ENCODE measurements around the gene INVS.

Gene INVS

GRCh38 chr9:100186356-100186755, 87.3 kb downstream of the INVS start:
- no peak overlapping the region for H3K9ac ChIP-seq (ENCODE audit: insufficient read length)
- no peaks in the 10 kb centered on the region for H3K36me3 ChIP-seq (ENCODE audit: insufficient read depth, low read length)
- H3K27ac ChIP-seq: no peak overlapping the region
- no peak for TF ChIP-seq POLR2AphosphoS5 (IDR thresholded peaks at IDR 0.05; ENCODE audit: borderline replicate concordance, low read depth, low read length)
- DNase-seq (ENCODE audit: low read depth, low spot score): no peak
- peaks cover 8% of the 10 kb centered on the region; the same call in 1 of the 2 replicates for H3K9me3 ChIP-seq (ENCODE audit: low read depth, low read length)
- no peak overlapping the region for H3K4me3 ChIP-seq

- Histone ChIP-seq H3K9ac (ENCODE audit: insufficient read length) (no peak overlapping the region), H3K36me3 (ENCODE audit: insufficient read depth, low read length) (peaks cover 4% of the 10 kb centered on the region; the same call in 1 of the 2 replicates), H3K27ac (no peak overlapping the region), H3K9me3 (ENCODE audit: low read depth, low read length) (peaks cover 10% of the 10 kb centered on the region; the same call in 1 of the 2 replicates), H3K4me3 (no peak overlapping the region)
- TF ChIP-seq POLR2AphosphoS5 (IDR thresholded peaks at IDR 0.05; ENCODE audit: borderline replicate concordance, low read depth, low read length) (no peak), EZH2 (IDR thresholded peaks at IDR 0.05) (no peak), FOXP2 (optimal IDR thresholded peaks at IDR 0.05; ENCODE audit: control extremely low read depth, extremely low read length, insufficient read depth) (no peak)
- DNase-seq (ENCODE audit: low read depth, low spot score): no peak
Observed at GRCh38 chr9:100190339-100190738, 91.3 kb downstream of the INVS start.

DNA sequence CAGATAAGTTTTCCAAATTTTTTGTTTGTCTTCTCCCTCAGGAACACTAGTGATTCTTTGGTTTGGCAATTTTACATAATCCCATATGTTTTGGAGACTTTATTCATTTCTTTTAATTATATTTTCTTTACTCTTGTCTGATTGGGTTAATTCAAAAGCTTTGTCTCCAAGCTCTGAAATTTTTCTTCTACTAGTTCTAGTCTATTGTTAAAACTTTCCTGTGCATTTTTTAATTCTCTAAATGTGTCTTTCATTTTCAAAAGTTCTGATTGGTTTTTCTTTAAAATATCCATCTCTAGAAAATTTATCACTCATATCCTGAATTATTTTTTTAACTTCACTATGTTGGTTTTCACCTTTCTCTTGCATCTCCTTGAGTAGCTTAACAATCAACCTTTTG, 92.2 kb downstream of the INVS start:
- Histone ChIP-seq H3K9ac (ENCODE audit: insufficient read length) (no peak overlapping the region), H3K27ac (no peak overlapping the region), H3K4me3 (no peak overlapping the region), H3K9me3 (ENCODE audit: low read depth, low read length) (peaks cover 10% of the 10 kb centered on the region; the same call in 1 of the 2 replicates), H3K36me3 (ENCODE audit: insufficient read depth, low read length) (peaks cover 4% of the 10 kb centered on the region; the same call in 1 of the 2 replicates)
- DNase-seq (ENCODE audit: low read depth, low spot score): no peak
- TF ChIP-seq POLR2AphosphoS5 (IDR thresholded peaks at IDR 0.05; ENCODE audit: borderline replicate concordance, low read depth, low read length) (no peak), FOXP2 (optimal IDR thresholded peaks at IDR 0.05; ENCODE audit: control extremely low read depth, extremely low read length, insufficient read depth) (no peak), EZH2 (IDR thresholded peaks at IDR 0.05) (no peak)

DNA sequence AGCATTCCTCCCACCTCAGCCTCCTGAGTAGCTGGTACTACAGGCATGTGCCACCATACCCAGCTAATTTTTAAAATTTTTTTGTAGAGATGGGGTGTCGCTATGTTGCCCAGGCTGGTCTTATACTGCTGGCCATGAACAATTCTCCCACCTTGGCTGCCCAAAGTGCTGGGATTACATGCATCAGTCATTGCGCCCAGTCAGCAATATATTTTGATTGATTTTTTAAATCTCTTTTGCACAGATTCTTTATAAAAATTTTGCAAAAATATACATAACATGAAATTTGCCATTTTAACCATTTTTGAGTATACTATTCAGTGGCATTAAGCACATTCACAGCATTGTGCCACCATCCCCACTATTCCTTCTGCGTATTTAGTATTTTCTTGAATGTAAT, 94.0 kb downstream of the INVS start:
- H3K36me3 ChIP-seq (ENCODE audit: insufficient read depth, low read length): peaks cover 9% of the 10 kb centered on the region
- peaks cover 10% of the 10 kb centered on the region; the same call in 1 of the 2 replicates for H3K9me3 ChIP-seq (ENCODE audit: low read depth, low read length)
- no peak for TF ChIP-seq FOXP2 (optimal IDR thresholded peaks at IDR 0.05; ENCODE audit: control extremely low read depth, extremely low read length, insufficient read depth)
- no peak for TF ChIP-seq EZH2 (IDR thresholded peaks at IDR 0.05)
- TF ChIP-seq POLR2AphosphoS5 (IDR thresholded peaks at IDR 0.05; ENCODE audit: borderline replicate concordance, low read depth, low read length): no peak
- H3K9ac ChIP-seq (ENCODE audit: insufficient read length): no peak overlapping the region
- H3K4me3 ChIP-seq: no peak overlapping the region
- H3K27ac ChIP-seq: no peak overlapping the region
- no peak for DNase-seq (ENCODE audit: low read depth, low spot score)

DNA sequence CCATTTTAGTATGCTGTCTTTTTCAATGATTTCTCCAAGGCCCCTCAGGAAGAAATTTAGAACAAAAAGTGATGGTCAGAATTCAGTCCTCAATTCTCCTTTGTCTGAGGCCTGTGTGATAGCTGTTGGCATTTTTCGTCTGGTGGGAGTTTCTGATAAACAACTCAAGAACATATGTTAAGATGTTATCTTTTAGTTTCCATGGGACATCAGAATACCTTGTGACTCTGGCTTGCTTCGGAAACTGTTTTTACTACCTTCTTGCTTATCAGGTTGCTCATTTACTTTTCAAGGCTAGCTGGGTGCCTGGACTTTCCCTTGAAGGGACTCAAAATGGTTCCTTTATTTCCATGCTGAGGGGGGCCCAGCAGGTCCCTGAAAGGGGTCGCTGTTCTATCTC, 97.2 kb downstream of the INVS start:
- Histone ChIP-seq H3K36me3 (ENCODE audit: insufficient read depth, low read length) (peaks cover 9% of the 10 kb centered on the region), H3K9me3 (ENCODE audit: low read depth, low read length) (0 out of 2 replicates have a peak, but pooled peaks cover 3% of the 10 kb centered on the region), H3K27ac (no peak overlapping the region), H3K9ac (ENCODE audit: insufficient read length) (no peak overlapping the region), H3K4me3 (no peak overlapping the region)
- no peak for DNase-seq (ENCODE audit: low read depth, low spot score)
- TF ChIP-seq POLR2AphosphoS5 (IDR thresholded peaks at IDR 0.05; ENCODE audit: borderline replicate concordance, low read depth, low read length): no peak
- no peak for TF ChIP-seq EZH2 (IDR thresholded peaks at IDR 0.05)
- no peak for TF ChIP-seq FOXP2 (optimal IDR thresholded peaks at IDR 0.05; ENCODE audit: control extremely low read depth, extremely low read length, insufficient read depth)

- Histone ChIP-seq H3K27ac (no peak overlapping the region), H3K9ac (ENCODE audit: insufficient read length) (no peak overlapping the region), H3K36me3 (ENCODE audit: insufficient read depth, low read length) (peaks cover 9% of the 10 kb centered on the region), H3K4me3 (no peak overlapping the region), H3K9me3 (ENCODE audit: low read depth, low read length) (no peaks in the 10 kb centered on the region)
- no peak for DNase-seq (ENCODE audit: low read depth, low spot score)
- no peak for TF ChIP-seq EZH2 (IDR thresholded peaks at IDR 0.05)
- TF ChIP-seq POLR2AphosphoS5 (IDR thresholded peaks at IDR 0.05; ENCODE audit: borderline replicate concordance, low read depth, low read length): no peak
- no peak for TF ChIP-seq FOXP2 (optimal IDR thresholded peaks at IDR 0.05; ENCODE audit: control extremely low read depth, extremely low read length, insufficient read depth)
Observed at GRCh38 chr9:100196828-100197227, 97.8 kb downstream of the INVS start.

DNA sequence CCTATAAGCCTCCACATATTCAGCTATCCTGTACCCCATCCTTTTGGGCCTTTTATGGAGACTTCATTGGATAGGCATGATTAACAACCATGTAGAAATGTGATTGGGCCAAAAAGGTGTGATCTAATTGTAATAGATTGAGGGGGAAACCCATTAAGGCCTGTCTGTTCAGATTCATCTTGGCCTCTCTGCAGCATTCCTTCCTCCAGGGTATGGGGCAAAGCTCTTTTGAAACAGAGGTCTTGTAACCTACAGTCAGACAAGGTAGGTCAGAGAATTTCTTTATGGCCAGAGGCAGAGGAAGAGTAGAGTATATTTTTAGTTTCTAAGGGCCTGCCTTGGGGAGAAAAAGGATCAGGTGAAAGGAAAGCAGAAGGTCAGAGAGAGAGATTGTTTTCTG, 98.5 kb downstream of the INVS start:
- DNase-seq (ENCODE audit: low read depth, low spot score): no peak
- TF ChIP-seq FOXP2 (optimal IDR thresholded peaks at IDR 0.05; ENCODE audit: control extremely low read depth, extremely low read length, insufficient read depth): no peak
- TF ChIP-seq POLR2AphosphoS5 (IDR thresholded peaks at IDR 0.05; ENCODE audit: borderline replicate concordance, low read depth, low read length): no peak

GRCh38 chr9:100202806-100203205, 103.8 kb downstream of the INVS start:
- Histone ChIP-seq H3K36me3 (ENCODE audit: insufficient read depth, low read length) (no peaks in the 10 kb centered on the region), H3K9me3 (ENCODE audit: low read depth, low read length) (no peaks in the 10 kb centered on the region), H3K27ac (no peak overlapping the region), H3K9ac (ENCODE audit: insufficient read length) (no peak overlapping the region), H3K4me3 (no peak overlapping the region)
- no peak for DNase-seq (ENCODE audit: low read depth, low spot score)
- TF ChIP-seq FOXP2 (optimal IDR thresholded peaks at IDR 0.05; ENCODE audit: control extremely low read depth, extremely low read length, insufficient read depth): no peak
- TF ChIP-seq EZH2 (IDR thresholded peaks at IDR 0.05): no peak

More for the DNA sequence above, 98.5 kb downstream of the INVS start:
- Histone ChIP-seq H3K27ac (no peak overlapping the region), H3K9me3 (ENCODE audit: low read depth, low read length) (no peaks in the 10 kb centered on the region), H3K36me3 (ENCODE audit: insufficient read depth, low read length) (peaks cover 9% of the 10 kb centered on the region), H3K9ac (ENCODE audit: insufficient read length) (no peak overlapping the region), H3K4me3 (no peak overlapping the region)

DNA sequence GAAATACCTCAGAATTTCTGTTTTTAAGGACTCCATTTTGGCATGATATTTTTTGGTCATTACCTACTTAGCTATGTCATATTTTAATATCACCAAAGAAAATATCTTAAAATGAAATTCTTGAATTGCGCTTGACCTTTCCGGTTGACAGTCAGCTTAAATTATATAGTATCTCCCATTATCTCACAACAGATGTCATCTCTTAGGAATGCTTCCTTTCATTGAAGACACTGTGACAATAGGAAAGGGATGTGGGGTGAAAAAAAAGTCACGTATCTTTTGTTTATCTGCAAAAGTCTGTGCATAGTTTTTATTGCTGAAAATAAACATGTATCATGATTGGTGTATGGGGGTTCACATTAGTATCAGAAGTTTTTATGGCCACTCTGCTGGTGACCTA, 105.8 kb downstream of the INVS start:
- no peak overlapping the region for H3K9ac ChIP-seq (ENCODE audit: insufficient read length)
- no peaks in the 10 kb centered on the region for H3K9me3 ChIP-seq (ENCODE audit: low read depth, low read length)
- DNase-seq (ENCODE audit: low read depth, low spot score): no peak
- no peak overlapping the region for H3K27ac ChIP-seq
- H3K4me3 ChIP-seq: no peak overlapping the region
- no peak for TF ChIP-seq FOXP2 (optimal IDR thresholded peaks at IDR 0.05; ENCODE audit: control extremely low read depth, extremely low read length, insufficient read depth)
- no peak for TF ChIP-seq EZH2 (IDR thresholded peaks at IDR 0.05)
- TF ChIP-seq POLR2AphosphoS5 (IDR thresholded peaks at IDR 0.05; ENCODE audit: borderline replicate concordance, low read depth, low read length): no peak
- no peaks in the 10 kb centered on the region for H3K36me3 ChIP-seq (ENCODE audit: insufficient read depth, low read length)
